RWPE2 (cell line): ENCODE data around the gene PRIMA1.

ENCODE experiments used
- ATAC-seq: fragments of 200-7000 bp; cut with Tn5 transposase; 3 replicates; pipeline ENCODE4 v1.9.1; 2021; ENCODE audit warnings: low read depth
- DNase-seq: peaks from one replicate; pipeline ENCODE4 v3.0.0-alpha.2; 2020; ENCODE audit warnings: low spot score
- H3K27ac ChIP-seq: fragments of 450-650 bp; 2 replicates; pipeline ENCODE4 v1.5.1; 2017; ENCODE audit warnings: mild to moderate bottlenecking; ENCODE audit not compliant: poor library complexity, severe bottlenecking
- H3K27me3 ChIP-seq: fragments of 250-450 bp; sonication (Bioruptor Pico); 2 replicates; pipeline ENCODE4 v1.5.1; 2021; ENCODE audit warnings: mild to moderate bottlenecking, moderate library complexity; ENCODE audit not compliant: insufficient read depth, poor library complexity, severe bottlenecking
- H3K36me3 ChIP-seq: fragments of 250-450 bp; sonication (Bioruptor Pico); 2 replicates; pipeline ENCODE4 v1.5.1; 2020; ENCODE audit warnings: low read depth, mild to moderate bottlenecking, moderate library complexity
- H3K4me1 ChIP-seq: fragments of 250-450 bp; sonication (Bioruptor Pico); 2 replicates; pipeline ENCODE4 v1.5.1; 2021; ENCODE audit warnings: mild to moderate bottlenecking, moderate library complexity; ENCODE audit not compliant: insufficient read depth, poor library complexity, severe bottlenecking
- H3K4me3 ChIP-seq: fragments of 250-450 bp; sonication (Bioruptor Pico); 2 replicates; pipeline ENCODE4 v1.5.1; 2021; ENCODE audit warnings: mild to moderate bottlenecking, moderate library complexity; ENCODE audit not compliant: severe bottlenecking
- H3K9me3 ChIP-seq: fragments of 250-450 bp; sonication (Bioruptor Pico); 2 replicates; pipeline ENCODE4 v1.5.1; 2021; ENCODE audit warnings: mild to moderate bottlenecking, moderate library complexity; ENCODE audit not compliant: severe bottlenecking
- TF ChIP-seq, protein P1 (sequence below): fragments of 450-650 bp; IDR thresholded peaks from one replicate; pipeline ENCODE4 v1.5.1; 2017; ENCODE audit warnings: mild to moderate bottlenecking, moderate library complexity; ENCODE audit not compliant: poor library complexity, severe bottlenecking

The PRIMA1 gene

DNA sequence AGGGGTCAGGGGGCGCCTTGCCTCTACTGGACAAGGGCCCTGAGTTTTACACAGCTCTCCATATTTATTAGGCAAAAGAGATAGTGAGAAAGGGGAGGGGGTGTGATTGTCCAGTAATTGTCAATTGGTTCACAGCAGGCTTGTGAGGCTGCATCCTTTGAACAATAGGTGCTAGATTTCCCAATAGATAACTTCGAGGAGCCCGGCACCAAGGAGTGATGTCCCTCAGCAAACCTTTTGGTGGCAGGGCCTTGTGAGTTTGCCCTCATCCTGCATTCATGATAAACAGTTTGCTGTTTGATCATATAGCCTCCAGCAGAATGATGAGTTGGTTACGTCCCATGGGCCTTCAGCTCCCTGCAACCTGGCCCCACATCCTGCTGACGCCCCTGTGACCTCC, 2.7 kb upstream of the PRIMA1 start:
- DNase-seq (no peak), ATAC-seq (no peak)
- TF ChIP-seq, protein P1, sequence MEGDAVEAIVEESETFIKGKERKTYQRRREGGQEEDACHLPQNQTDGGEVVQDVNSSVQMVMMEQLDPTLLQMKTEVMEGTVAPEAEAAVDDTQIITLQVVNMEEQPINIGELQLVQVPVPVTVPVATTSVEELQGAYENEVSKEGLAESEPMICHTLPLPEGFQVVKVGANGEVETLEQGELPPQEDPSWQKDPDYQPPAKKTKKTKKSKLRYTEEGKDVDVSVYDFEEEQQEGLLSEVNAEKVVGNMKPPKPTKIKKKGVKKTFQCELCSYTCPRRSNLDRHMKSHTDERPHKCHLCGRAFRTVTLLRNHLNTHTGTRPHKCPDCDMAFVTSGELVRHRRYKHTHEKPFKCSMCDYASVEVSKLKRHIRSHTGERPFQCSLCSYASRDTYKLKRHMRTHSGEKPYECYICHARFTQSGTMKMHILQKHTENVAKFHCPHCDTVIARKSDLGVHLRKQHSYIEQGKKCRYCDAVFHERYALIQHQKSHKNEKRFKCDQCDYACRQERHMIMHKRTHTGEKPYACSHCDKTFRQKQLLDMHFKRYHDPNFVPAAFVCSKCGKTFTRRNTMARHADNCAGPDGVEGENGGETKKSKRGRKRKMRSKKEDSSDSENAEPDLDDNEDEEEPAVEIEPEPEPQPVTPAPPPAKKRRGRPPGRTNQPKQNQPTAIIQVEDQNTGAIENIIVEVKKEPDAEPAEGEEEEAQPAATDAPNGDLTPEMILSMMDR = no peak
- H3K4me1 ChIP-seq = peaks cover 3% of the 10 kb centered on the region
- H3K4me3 ChIP-seq = no peak overlapping the region
- H3K9me3 ChIP-seq = no peaks in the 10 kb centered on the region
- peaks cover 4% of the 10 kb centered on the region for H3K27me3 ChIP-seq
- H3K27ac ChIP-seq = no peak overlapping the region
- no peaks in the 10 kb centered on the region for H3K36me3 ChIP-seq

DNA sequence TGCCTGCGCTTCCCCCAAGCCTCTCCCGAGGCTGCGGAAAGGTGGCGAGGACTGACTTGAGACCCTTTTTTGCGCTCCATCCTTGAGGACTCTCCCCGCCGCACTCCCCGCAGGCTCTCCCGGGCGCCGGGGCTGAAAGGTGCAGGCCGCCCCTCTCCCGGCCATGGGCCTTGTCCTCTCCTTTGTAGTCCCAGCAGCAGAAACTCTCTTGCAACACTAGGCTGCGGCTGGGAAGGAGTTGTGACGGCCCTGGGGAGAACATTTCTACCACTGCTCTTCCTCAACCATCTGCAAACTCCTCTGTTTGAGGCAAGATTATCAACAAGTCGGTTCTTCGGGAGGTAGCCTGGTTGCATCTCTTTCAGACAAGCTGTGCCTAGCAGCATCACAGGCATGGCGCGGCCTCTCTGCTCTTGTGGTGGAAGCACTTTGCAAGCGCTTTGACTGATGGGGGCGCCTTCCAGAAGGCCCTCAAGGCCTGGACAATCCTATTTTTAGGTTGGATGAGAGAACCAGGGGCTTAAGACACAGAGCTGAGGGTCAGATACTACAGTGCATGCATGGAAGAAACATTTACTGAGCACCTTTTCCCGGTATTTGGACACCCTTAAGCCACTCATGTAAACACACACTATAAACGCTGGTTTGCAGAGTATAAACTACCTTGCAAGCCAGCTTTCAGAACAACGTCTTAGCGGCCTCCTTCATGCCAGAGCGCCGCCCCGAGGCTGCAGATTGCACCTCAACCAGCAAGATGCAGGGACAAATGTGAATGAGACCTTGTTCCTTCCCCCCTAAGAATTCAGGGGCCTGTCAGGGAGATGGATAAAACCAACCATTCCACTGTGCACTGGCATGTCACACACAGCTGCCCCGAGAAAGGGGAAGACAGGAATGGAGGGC, 1.2 kb upstream of the PRIMA1 start:
- Histone ChIP-seq H3K27ac (no peak overlapping the region), H3K4me1 (peaks cover 3% of the 10 kb centered on the region), H3K36me3 (no peaks in the 10 kb centered on the region), H3K4me3 (peak overlapping the region; percentile 52), H3K27me3 (peaks cover 4% of the 10 kb centered on the region), H3K9me3 (no peaks in the 10 kb centered on the region)
- DNase-seq = no peak
- peak; percentile 17; the same call in 2 of the 3 replicates for ATAC-seq
- TF ChIP-seq, protein P1 = peak; percentile 36

DNA sequence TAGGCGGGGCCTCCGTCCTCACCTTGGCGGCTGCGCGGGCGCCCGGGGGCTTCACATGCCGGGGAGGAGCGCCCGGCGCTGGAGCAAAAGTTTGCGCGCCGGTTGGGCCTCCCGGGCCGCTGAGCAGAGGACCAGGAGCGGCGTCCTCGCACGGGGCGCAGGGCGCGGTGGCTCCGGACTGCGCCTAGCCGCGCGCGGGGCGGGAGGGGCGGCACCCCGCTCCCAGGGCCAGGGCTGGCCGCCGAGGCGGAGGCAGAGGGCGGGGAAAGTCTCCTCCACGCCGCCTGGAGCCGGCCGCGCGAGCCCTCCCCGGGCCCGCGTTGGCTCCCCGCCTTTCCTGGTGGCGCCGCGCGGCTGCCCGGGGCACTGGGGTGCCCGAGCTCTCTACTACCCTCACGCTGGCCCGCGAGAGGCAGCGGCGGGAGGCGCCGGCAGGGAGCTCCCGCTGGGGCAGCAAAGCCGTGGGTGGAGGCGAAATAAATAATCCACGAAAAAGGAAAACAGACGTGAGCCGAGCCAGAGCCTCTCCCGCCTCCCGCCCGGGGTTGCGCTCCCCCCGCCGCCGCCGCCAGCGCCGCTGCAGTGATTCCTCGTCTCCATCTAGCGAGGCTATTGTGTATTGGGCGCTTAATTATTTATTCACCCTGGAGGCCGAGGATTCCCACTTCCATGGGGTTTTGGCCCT, 400 bp upstream of the PRIMA1 start:
- Histone ChIP-seq H3K9me3 (no peaks in the 10 kb centered on the region), H3K27me3 (peaks cover 4% of the 10 kb centered on the region), H3K4me1 (peaks cover 3% of the 10 kb centered on the region), H3K27ac (no peak overlapping the region), H3K36me3 (no peaks in the 10 kb centered on the region), H3K4me3 (peak overlapping the region; percentile 52)
- ATAC-seq (peak; percentile 78), DNase-seq (no peak)
- TF ChIP-seq, protein P1 = peak; percentile 62

DNA sequence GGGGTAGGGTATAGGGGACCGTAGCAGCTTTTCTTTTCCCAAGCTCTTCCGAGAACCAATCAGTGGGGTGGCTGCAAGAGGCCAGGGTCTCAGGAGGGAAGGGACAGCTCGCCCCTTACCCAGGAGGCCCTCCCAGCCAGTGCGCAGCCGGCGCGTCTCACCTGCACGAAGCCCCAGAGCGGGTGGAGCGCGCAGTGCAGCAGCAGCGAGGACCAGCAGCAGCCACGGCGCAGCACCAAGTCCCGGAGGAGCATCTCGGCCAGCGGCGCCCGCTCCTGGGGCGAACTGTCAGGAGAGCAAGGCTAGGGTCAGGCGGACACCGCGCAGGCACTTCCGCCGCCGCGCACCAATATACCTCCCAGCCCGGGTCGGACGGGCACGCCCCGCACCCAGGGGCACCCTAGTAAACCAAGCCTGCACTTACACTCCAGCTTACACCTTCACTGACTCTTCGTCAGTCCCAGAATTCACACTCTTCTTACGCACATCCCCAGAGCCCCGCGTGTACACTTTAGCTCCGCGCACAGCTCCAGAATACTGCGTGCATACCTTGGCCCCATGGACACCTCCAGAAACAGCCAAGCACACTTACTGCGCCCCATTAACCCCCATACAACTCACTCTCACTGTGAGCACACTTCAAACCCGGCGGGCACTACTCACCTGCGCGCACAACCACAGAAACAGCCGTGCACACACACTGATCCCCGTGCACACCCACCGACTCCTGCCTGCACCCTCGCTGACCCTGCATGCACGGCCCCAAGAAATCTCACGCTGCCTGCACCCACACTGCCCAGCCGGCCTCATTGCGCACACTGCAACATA, 606 bp downstream of the PRIMA1 start:
- no peaks in the 10 kb centered on the region for H3K9me3 ChIP-seq
- peaks cover 4% of the 10 kb centered on the region for H3K27me3 ChIP-seq
- TF ChIP-seq, protein P1 = no peak
- DNase-seq (no peak), ATAC-seq (no peak; the same call in 2 of the 3 replicates)
- peaks cover 3% of the 10 kb centered on the region for H3K4me1 ChIP-seq
- no peaks in the 10 kb centered on the region for H3K36me3 ChIP-seq
- H3K4me3 ChIP-seq = peak overlapping the region; percentile 52
- no peak overlapping the region for H3K27ac ChIP-seq
